Neural cell (in vitro differentiated cells): ENCODE results near the gene CAMKMT. TPM values are rescaled to one million over a fixed set of nuclear protein-coding genes. Genes with fewer than 3 reads are reported as not detected.

Source experiments
- H2AFZ ChIP-seq: fragments of 200-600, 300-800 bp; sonication (generic), shearing (Covaris generic); 2 replicates; pipeline ENCODE4 v1.6.0; 2014; ENCODE audit warnings: low read depth, mild to moderate bottlenecking, antibody characterized with exemption, low read length, moderate library complexity
- H3F3A ChIP-seq: fragments of 200-600 bp; shearing (Covaris generic); 2 replicates; pipeline ENCODE4 v1.6.1; 2016; ENCODE audit warnings: mild to moderate bottlenecking, moderate library complexity, mixed read lengths, antibody characterized with exemption, low read length; ENCODE audit not compliant: insufficient read depth, poor library complexity, severe bottlenecking
- H3K27ac ChIP-seq: fragments of 200-600, 300-800 bp; sonication (generic), shearing (Covaris generic); 2 replicates; pipeline ENCODE4 v1.5.1; 2014; ENCODE audit warnings: mild to moderate bottlenecking, low read length, moderate library complexity
- H3K27me3 ChIP-seq: fragments of 300-800, 200-600 bp; sonication (generic), shearing (Covaris generic); 2 replicates; pipeline ENCODE4 v1.6.0; 2014; ENCODE audit warnings: mild to moderate bottlenecking, low read depth, low read length, moderate library complexity; ENCODE audit not compliant: insufficient read depth
- H3K36me3 ChIP-seq: fragments of 300-800, 200-600 bp; sonication (generic), shearing (Covaris generic); 2 replicates; pipeline ENCODE4 v1.5.1; 2014; ENCODE audit warnings: mild to moderate bottlenecking, antibody characterized with exemption, low read length, moderate library complexity; ENCODE audit not compliant: insufficient read depth
- H3K4me2 ChIP-seq: fragments of 300-800, 200-600 bp; sonication (generic), shearing (Covaris generic); 2 replicates; pipeline ENCODE4 v1.6.0; 2014; ENCODE audit warnings: mild to moderate bottlenecking, low read length
- H3K4me3 ChIP-seq: fragments of 300-800, 200-600 bp; sonication (generic), shearing (Covaris generic); 2 replicates; pipeline ENCODE4 v1.5.1; 2014; ENCODE audit warnings: mild to moderate bottlenecking, low read length, moderate library complexity
- H3K79me2 ChIP-seq: fragments of 200-600 bp; shearing (Covaris generic); replicated peaks from 2 replicates; pipeline ENCODE4 v1.6.0; 2014; ENCODE audit warnings: mild to moderate bottlenecking, low read length, moderate library complexity; ENCODE audit not compliant: insufficient read depth
- H3K9ac ChIP-seq: fragments of 300-800, 200-600 bp; sonication (generic), shearing (Covaris generic); 2 replicates; pipeline ENCODE4 v1.6.1; 2016; ENCODE audit warnings: mild to moderate bottlenecking, low read length, mixed read lengths
- H3K9me2 ChIP-seq: fragments of 200-600 bp; shearing (Covaris generic); 2 replicates; pipeline ENCODE4 v1.6.1; 2016; ENCODE audit warnings: mild to moderate bottlenecking, low read length, mixed read lengths; ENCODE audit not compliant: insufficient read depth
- H3K9me3 ChIP-seq: fragments of 200-600, 300-800 bp; sonication (generic), shearing (Covaris generic); 2 replicates; pipeline ENCODE4 v1.6.1; 2016; ENCODE audit warnings: mild to moderate bottlenecking, mixed run types, low read length, moderate library complexity, mixed read lengths
- H4K20me1 ChIP-seq: fragments of 200-600 bp; shearing (Covaris generic); 2 replicates; pipeline ENCODE4 v1.6.1; 2016; ENCODE audit warnings: mild to moderate bottlenecking, mixed run types; ENCODE audit not compliant: insufficient read depth
- CTCF ChIP-seq: fragments of 450-650 bp; IDR thresholded peaks from 2 replicates; pipeline ENCODE4 v1.5.1; 2014; ENCODE audit warnings: antibody characterized with exemption, mild to moderate bottlenecking, moderate library complexity; ENCODE audit not compliant: poor library complexity, severe bottlenecking
- EP300 ChIP-seq: fragments of 450-650 bp; conservative IDR thresholded peaks from 2 replicates; pipeline ENCODE4 v1.6.1; 2014; ENCODE audit warnings: antibody characterized with exemption, mild to moderate bottlenecking, moderate library complexity; ENCODE audit not compliant: poor library complexity, severe bottlenecking
- EZH2 ChIP-seq: fragments of 200-600, 300-800 bp; shearing (Covaris generic), sonication (generic); IDR thresholded peaks from 2 replicates; pipeline ENCODE4 v1.6.1; 2014; ENCODE audit warnings: antibody characterized with exemption, low read length, borderline replicate concordance, mild to moderate bottlenecking; ENCODE audit not compliant: insufficient read depth, poor library complexity, severe bottlenecking
- MXI1 ChIP-seq: fragments of 450-650 bp; conservative IDR thresholded peaks from 2 replicates; pipeline ENCODE4 v1.6.1; 2014; ENCODE audit warnings: antibody characterized with exemption, mild to moderate bottlenecking; ENCODE audit not compliant: poor library complexity, severe bottlenecking
- POLR2AphosphoS5 ChIP-seq: IDR thresholded peaks from 2 replicates; pipeline ENCODE4 v1.6.1; 2012
- RAD21 ChIP-seq: fragments of 450-650 bp; conservative IDR thresholded peaks from 2 replicates; pipeline ENCODE4 v1.6.1; 2014; ENCODE audit warnings: antibody characterized with exemption, mild to moderate bottlenecking, moderate library complexity
- REST ChIP-seq: IDR thresholded peaks from 2 replicates; pipeline ENCODE4 v1.6.1; 2012; ENCODE audit warnings: borderline replicate concordance
- SMC3 ChIP-seq: fragments of 450-650 bp; conservative IDR thresholded peaks from 2 replicates; pipeline ENCODE4 v1.6.1; 2014; ENCODE audit warnings: antibody characterized with exemption, mild to moderate bottlenecking, moderate library complexity; ENCODE audit not compliant: poor library complexity
- TAF1 ChIP-seq: IDR thresholded peaks from 2 replicates; pipeline ENCODE4 v1.6.1; 2012; ENCODE audit warnings: low read depth
- polyA plus RNA-seq: library from polyadenylated mRNA; depleted of rRNA; stranded (reverse); fragments of >200 nt; gene quantifications from 2 replicates; pipeline ENCODE4 v1.2.3, GENCODE V29; 2014

CAMKMT gene
- polyA plus RNA-seq, 1 donor from 2014 or later: 5.1 TPM

GRCh38 chr2:44706681-44707553 is 345.2 kb downstream of the CAMKMT start:
- TF ChIP-seq EP300 (peak; percentile 100), RAD21 (no peak), EZH2 (no peak), SMC3 (peak; percentile 26), POLR2AphosphoS5 (peak; percentile 97), MXI1 (peak; percentile 35), REST (peak; percentile 87)
- peaks cover 18% of the 10 kb centered on the region for H3F3A ChIP-seq
- H3K4me2 ChIP-seq: peak overlapping the region; percentile 12
- no peaks in the 10 kb centered on the region for H3K9me2 ChIP-seq
- H3K79me2 ChIP-seq: no peaks in the 10 kb centered on the region
- peak overlapping the region; percentile 45 for H3K27ac ChIP-seq
- no peaks in the 10 kb centered on the region for H3K36me3 ChIP-seq
- no peaks in the 10 kb centered on the region for H3K9me3 ChIP-seq
- H3K9ac ChIP-seq: no peak overlapping the region
- H3K4me3 ChIP-seq: peak overlapping the region; percentile 40
- H3K27me3 ChIP-seq: peaks cover 44% of the 10 kb centered on the region
- H4K20me1 ChIP-seq: no peaks in the 10 kb centered on the region
- no peak overlapping the region for H2AFZ ChIP-seq

GRCh38 chr2:44707945-44708660 is 346.4 kb downstream of the CAMKMT start:
- no peaks in the 10 kb centered on the region for H3K9me3 ChIP-seq
- no peak overlapping the region for H3K4me3 ChIP-seq
- no peak overlapping the region for H2AFZ ChIP-seq
- H3K4me2 ChIP-seq: peak overlapping the region; percentile 12
- no peaks in the 10 kb centered on the region for H3K36me3 ChIP-seq
- H4K20me1 ChIP-seq: no peaks in the 10 kb centered on the region
- H3F3A ChIP-seq: peaks cover 18% of the 10 kb centered on the region
- H3K9ac ChIP-seq: no peak overlapping the region
- H3K27ac ChIP-seq: peak overlapping the region; percentile 45
- no peaks in the 10 kb centered on the region for H3K9me2 ChIP-seq
- peaks cover 44% of the 10 kb centered on the region for H3K27me3 ChIP-seq
- TF ChIP-seq RAD21 (no peak), POLR2AphosphoS5 (no peak), EP300 (no peak), SMC3 (no peak), EZH2 (no peak), REST (no peak), TAF1 (no peak), CTCF (no peak), MXI1 (no peak)
- H3K79me2 ChIP-seq: no peaks in the 10 kb centered on the region
